ENCODE data around the gene IMMP2L.

Gene IMMP2L

GRCh38 chr7:111390000-111390399, 172.3 kb downstream of the IMMP2L start:
- TF ChIP-seq, protein P1, sequence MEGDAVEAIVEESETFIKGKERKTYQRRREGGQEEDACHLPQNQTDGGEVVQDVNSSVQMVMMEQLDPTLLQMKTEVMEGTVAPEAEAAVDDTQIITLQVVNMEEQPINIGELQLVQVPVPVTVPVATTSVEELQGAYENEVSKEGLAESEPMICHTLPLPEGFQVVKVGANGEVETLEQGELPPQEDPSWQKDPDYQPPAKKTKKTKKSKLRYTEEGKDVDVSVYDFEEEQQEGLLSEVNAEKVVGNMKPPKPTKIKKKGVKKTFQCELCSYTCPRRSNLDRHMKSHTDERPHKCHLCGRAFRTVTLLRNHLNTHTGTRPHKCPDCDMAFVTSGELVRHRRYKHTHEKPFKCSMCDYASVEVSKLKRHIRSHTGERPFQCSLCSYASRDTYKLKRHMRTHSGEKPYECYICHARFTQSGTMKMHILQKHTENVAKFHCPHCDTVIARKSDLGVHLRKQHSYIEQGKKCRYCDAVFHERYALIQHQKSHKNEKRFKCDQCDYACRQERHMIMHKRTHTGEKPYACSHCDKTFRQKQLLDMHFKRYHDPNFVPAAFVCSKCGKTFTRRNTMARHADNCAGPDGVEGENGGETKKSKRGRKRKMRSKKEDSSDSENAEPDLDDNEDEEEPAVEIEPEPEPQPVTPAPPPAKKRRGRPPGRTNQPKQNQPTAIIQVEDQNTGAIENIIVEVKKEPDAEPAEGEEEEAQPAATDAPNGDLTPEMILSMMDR (conservative IDR thresholded peaks at IDR 0.05; ENCODE audit: low read depth, low read length), result no peak
- no peak overlapping the region for H3K4me3 ChIP-seq (ENCODE audit: low read length)
- no peak for DNase-seq (ENCODE audit: low read depth)

- TF ChIP-seq, protein P1 (conservative IDR thresholded peaks at IDR 0.05; ENCODE audit: low read depth, low read length), result no peak
- no peak overlapping the region for H3K4me3 ChIP-seq (ENCODE audit: low read length)
- no peak for DNase-seq (ENCODE audit: low read depth)
These were observed 173.4 kb downstream of the IMMP2L start for GRCh38 chr7:111388912-111389311.

DNA sequence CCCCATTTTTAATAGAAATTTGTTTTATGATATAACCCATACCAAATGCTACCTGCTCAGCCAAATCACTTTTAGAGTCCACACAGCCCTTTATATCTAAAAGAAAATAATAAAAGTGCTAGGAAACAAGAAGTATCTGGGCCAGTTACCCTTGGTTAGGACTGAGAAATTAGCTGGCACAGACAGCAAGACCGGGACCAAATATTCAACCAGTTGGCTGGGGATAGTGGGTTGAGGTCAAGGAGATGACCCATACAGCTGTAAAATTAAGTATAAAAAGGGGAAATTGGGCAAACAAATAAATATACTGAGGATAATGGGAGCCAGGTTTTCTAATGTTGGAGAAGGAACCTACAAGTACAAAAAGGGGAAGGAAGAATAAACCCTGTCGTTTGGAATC, 174.3 kb downstream of the IMMP2L start:
- TF ChIP-seq, protein P1 (conservative IDR thresholded peaks at IDR 0.05; ENCODE audit: low read depth, low read length), result no peak
- DNase-seq (ENCODE audit: low read depth), result no peak
- no peak overlapping the region for H3K4me3 ChIP-seq (ENCODE audit: low read length)

DNA sequence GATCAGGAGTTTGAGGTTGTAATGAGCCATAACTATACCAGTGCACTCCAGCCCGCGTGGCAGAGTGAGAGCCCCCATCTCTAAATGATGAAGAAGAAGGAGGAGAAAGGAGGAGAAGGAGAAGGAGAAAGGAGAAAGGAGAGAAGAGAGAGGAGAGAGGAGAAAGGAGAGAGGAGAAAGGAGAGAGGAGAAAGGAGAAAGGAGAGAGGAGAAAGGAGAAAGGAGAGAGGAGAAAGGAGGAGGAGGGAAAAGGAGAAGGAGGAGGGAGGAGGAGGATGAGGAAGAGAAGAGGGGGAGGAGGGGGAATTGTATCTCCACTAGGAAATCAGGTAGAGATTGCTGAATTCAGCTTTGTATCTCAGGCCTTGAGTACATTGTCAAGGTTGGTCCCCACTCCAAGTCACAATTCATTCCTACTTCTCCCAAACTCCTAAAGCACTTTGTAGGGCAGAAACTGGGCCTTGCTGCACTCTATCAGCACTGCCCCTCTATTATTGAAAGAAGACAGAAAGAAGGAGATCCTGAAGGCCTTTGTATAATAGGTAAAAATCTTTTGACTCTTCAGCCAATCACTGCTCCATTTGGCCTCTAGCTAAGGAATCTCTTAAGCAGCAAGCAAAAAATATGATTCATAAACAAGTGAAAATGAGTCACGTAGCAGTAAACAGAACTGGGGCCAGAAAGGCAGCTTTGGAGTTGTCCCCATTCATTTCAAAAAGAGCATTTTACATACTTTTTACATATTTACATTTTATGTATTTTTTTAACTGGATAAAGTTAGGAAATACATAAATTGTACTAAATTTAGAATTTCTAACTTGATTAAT, 178.0 kb downstream of the IMMP2L start:
- no peak overlapping the region for H3K4me3 ChIP-seq (ENCODE audit: low read length)
- TF ChIP-seq, protein P1 (conservative IDR thresholded peaks at IDR 0.05; ENCODE audit: low read depth, low read length), result no peak
- peak; percentile 79 for DNase-seq (ENCODE audit: low read depth)

GRCh38 chr7:111383133-111383532, 179.2 kb downstream of the IMMP2L start:
- no peak overlapping the region for H3K4me3 ChIP-seq (ENCODE audit: low read length)
- no peak for DNase-seq (ENCODE audit: low read depth)
- TF ChIP-seq, protein P1 (conservative IDR thresholded peaks at IDR 0.05; ENCODE audit: low read depth, low read length), result no peak

DNA sequence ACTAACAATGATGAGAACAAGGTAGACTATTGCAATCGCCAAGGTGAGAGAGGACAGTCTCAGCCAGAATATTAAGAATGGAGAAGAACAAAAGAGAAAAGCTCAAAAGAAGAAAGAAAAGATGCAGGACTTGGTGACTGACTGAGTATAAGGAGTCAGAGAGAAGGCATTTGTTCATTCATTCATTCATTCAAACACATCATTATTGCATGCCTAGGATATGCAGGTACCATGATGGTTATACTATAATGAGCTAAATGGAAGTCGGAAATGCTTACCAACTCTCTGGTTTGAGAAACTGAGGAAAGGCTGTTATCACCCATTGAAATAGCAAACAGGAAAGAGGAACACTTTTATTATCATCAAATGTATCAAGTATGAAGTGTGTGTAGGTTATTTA, 180.7 kb downstream of the IMMP2L start:
- TF ChIP-seq, protein P1 (conservative IDR thresholded peaks at IDR 0.05; ENCODE audit: low read depth, low read length), result no peak
- no peak for DNase-seq (ENCODE audit: low read depth)
- H3K4me3 ChIP-seq (ENCODE audit: low read length), result no peak overlapping the region

DNA sequence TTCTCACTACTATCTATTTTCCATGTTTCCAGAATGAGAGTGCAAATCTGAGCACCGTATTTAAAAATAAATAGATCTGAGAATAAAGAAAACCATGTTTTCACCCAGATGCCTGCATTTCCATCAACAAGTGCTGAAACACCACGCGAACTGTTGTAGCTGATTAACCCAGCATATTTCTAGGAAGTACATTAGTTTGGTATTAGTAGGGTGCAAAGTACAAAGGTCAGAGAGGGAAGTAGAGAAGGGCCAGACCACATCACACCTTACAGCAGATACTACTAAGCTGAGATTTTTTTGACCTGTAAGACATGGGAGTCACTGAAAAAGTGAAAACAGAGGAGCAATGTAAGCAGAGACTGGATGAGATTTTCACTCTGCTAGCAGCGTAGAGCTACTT, 181.3 kb downstream of the IMMP2L start:
- TF ChIP-seq, protein P1 (conservative IDR thresholded peaks at IDR 0.05; ENCODE audit: low read depth, low read length), result no peak
- no peak overlapping the region for H3K4me3 ChIP-seq (ENCODE audit: low read length)
- no peak for DNase-seq (ENCODE audit: low read depth)

Data from retinal pigment epithelial cell (primary cell).